ENCODE data around the gene PTPRN2. TPM values are rescaled to one million over a fixed set of nuclear protein-coding genes. Genes with fewer than 3 reads are reported as not detected.

The PTPRN2 gene
- polyA plus RNA-seq, 1 experiment = 0.31 TPM

DNA sequence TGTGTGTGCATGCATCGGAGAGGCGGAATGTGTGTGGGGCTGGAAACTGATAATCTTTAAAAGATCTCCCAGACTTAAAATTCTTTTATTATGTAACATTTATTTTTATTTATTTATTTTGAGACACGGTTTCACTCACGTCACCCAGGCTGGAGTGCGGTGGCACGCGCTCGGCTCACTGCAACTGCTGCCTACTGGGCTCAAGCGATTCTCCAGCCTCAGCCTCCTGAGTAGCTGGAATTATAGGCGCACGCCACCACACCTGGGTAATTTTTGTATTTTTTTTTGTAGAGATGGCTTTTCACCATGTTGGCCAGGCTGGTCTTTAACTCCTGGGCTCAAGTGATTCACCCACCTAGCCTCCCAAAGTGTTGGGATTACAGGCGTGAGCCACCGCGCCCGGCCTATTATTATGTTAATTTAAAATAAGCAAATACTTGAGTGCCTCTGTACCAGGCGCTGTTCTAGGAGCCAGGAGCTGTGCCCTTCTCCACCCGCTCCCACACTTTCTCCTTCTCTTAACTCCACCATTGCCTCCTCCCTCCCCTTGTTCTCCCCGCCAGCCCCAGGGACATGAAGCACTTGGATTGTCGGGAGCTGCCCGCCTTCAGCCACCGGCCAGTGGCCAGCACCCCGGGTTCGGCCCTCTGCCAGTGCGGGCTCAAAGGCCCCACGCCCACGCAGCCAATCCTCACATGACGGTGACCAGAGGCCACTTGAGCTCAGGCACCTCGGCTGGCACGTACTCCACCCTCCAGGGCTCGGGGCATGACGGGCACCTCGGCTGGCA lies 1087.3 kb downstream of the PTPRN2 start:
- CTCF ChIA-PET = no interaction called here
- no peak for DNase-seq (ENCODE audit: low read depth)
- no peak overlapping the region for H3K4me3 ChIP-seq (ENCODE audit: low read depth, low read length)
- no peaks in the 10 kb centered on the region for H3K36me3 ChIP-seq (ENCODE audit: control insufficient read depth, insufficient read depth, low read length)
- POLR2A ChIA-PET = no interaction called here
- no peaks in the 10 kb centered on the region for H3K27me3 ChIP-seq (ENCODE audit: control insufficient read depth, insufficient read depth, low read length)
- TF ChIP-seq, protein P1, sequence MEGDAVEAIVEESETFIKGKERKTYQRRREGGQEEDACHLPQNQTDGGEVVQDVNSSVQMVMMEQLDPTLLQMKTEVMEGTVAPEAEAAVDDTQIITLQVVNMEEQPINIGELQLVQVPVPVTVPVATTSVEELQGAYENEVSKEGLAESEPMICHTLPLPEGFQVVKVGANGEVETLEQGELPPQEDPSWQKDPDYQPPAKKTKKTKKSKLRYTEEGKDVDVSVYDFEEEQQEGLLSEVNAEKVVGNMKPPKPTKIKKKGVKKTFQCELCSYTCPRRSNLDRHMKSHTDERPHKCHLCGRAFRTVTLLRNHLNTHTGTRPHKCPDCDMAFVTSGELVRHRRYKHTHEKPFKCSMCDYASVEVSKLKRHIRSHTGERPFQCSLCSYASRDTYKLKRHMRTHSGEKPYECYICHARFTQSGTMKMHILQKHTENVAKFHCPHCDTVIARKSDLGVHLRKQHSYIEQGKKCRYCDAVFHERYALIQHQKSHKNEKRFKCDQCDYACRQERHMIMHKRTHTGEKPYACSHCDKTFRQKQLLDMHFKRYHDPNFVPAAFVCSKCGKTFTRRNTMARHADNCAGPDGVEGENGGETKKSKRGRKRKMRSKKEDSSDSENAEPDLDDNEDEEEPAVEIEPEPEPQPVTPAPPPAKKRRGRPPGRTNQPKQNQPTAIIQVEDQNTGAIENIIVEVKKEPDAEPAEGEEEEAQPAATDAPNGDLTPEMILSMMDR (IDR thresholded peaks at IDR 0.05; ENCODE audit: insufficient read depth, low read depth, low read length) = no peak

- DNase-seq (ENCODE audit: low read depth) = no peak
- no peaks in the 10 kb centered on the region for H3K27me3 ChIP-seq (ENCODE audit: control insufficient read depth, insufficient read depth, low read length)
- TF ChIP-seq, protein P1 (IDR thresholded peaks at IDR 0.05; ENCODE audit: insufficient read depth, low read depth, low read length) = no peak
- H3K36me3 ChIP-seq (ENCODE audit: control insufficient read depth, insufficient read depth, low read length) = no peaks in the 10 kb centered on the region
- POLR2A ChIA-PET = no interaction called here
- CTCF ChIA-PET = no interaction called here
- no peak overlapping the region for H3K4me3 ChIP-seq (ENCODE audit: low read depth, low read length)
Observed at GRCh38 chr7:157499835-157500153, 1087.8 kb downstream of the PTPRN2 start.

GRCh38 chr7:157499121-157499834 lies 1088.3 kb downstream of the PTPRN2 start:
- TF ChIP-seq, protein P1 (IDR thresholded peaks at IDR 0.05; ENCODE audit: insufficient read depth, low read depth, low read length) = no peak
- Histone ChIP-seq H3K36me3 (ENCODE audit: control insufficient read depth, insufficient read depth, low read length) (no peaks in the 10 kb centered on the region), H3K27me3 (ENCODE audit: control insufficient read depth, insufficient read depth, low read length) (no peaks in the 10 kb centered on the region), H3K4me3 (ENCODE audit: low read depth, low read length) (no peak overlapping the region)
- no peak for DNase-seq (ENCODE audit: low read depth)
- CTCF ChIA-PET = no interaction called here
- POLR2A ChIA-PET = no interaction called here

GRCh38 chr7:157498657-157499056 lies 1089.0 kb downstream of the PTPRN2 start:
- H3K27me3 ChIP-seq (ENCODE audit: control insufficient read depth, insufficient read depth, low read length) = no peaks in the 10 kb centered on the region
- TF ChIP-seq, protein P1 (IDR thresholded peaks at IDR 0.05; ENCODE audit: insufficient read depth, low read depth, low read length) = no peak
- ChIA-PET CTCF (no interaction called here), POLR2A (no interaction called here)
- DNase-seq (ENCODE audit: low read depth) = no peak
- no peak overlapping the region for H3K4me3 ChIP-seq (ENCODE audit: low read depth, low read length)
- no peaks in the 10 kb centered on the region for H3K36me3 ChIP-seq (ENCODE audit: control insufficient read depth, insufficient read depth, low read length)

DNA sequence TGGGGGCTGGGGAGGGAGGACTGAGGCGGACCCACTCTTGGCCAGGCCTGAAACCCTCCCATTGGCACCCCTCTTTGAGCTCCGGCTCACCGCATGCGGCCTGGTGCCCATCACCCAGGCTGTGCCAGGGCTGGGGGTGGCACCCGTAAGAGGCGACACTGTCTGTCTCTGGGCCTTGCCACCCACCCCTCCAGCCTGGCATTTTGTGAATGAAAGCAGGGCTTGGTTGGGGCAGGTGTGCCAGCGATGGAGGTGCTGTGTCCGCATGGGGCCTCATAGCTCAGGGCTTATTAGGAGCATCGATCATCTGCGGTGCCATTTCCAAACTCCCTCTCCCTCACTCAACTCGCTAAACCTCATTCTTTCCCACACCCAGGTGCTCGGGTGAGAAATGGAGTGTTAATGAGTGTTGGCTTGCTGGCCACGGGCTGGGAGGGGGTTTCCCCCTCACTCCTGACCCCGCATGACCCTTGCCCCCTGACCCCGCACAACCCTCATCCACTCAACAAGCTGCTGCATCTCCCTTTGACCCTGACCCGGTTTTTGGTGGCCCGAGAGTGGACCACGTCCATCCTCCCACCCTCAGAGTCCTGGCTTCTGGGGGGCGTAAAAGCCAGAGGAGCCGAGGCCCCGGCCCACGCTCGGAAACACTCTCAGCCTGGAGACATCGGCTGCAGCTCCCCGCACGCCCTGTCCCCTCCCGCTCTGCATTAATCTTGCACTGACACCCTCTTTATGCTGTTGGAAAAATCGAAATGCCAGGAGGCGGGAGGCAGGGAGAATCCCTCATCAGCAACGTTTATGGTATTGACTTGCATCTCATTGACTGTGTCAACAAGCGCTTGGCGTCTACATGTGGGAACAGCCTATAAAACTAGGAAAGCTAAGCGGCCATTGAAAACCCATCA lies 1089.6 kb downstream of the PTPRN2 start:
- H3K4me3 ChIP-seq (ENCODE audit: low read depth, low read length) = no peak overlapping the region
- H3K27me3 ChIP-seq (ENCODE audit: control insufficient read depth, insufficient read depth, low read length) = no peaks in the 10 kb centered on the region
- ChIA-PET POLR2A (no interaction called here), CTCF (no interaction called here)
- DNase-seq (ENCODE audit: low read depth) = no peak
- H3K36me3 ChIP-seq (ENCODE audit: control insufficient read depth, insufficient read depth, low read length) = no peaks in the 10 kb centered on the region
- TF ChIP-seq, protein P1 (IDR thresholded peaks at IDR 0.05; ENCODE audit: insufficient read depth, low read depth, low read length) = no peak

Data from BJ (cell line).